GM12878 (cell line): ENCODE measurements around the gene OPCML. TPM values are rescaled to one million over a fixed set of nuclear protein-coding genes. Genes with fewer than 3 reads are reported as not detected.

Experiments
- ATAC-seq: fragments of 200-7000 bp; cut with Tn5 transposase; 3 replicates; pipeline ENCODE4 v1.9.1; 2020; ENCODE audit warnings: mild to moderate bottlenecking, moderate library complexity
- BruUV-seq: library from RNA; stranded (reverse); fragments of 400-500 nt; replicated peaks from 2 replicates; lab custom pipeline; 2021; lab: Mats Ljungman, UMichigan
- CTCF ChIA-PET: fragments of 300-600 bp; sonication (Branson Sonifier 250); formaldehyde crosslinking; extraction: SDS; loops from one replicate; lab custom pipeline; 2021; ENCODE audit warnings: inconsistent platforms; lab: Yijun Ruan, JAX
- POLR2A ChIA-PET: fragments of 350-600 bp; formaldehyde crosslinking; extraction: SDS; loops from one replicate; lab custom pipeline; 2021; ENCODE audit warnings: inconsistent platforms; lab: Charles Lee
- RAD21 ChIA-PET: fragments of 300-600 bp; sonication (Branson Sonifier 250); formaldehyde crosslinking; loops from one replicate; lab custom pipeline; 2023; ENCODE audit warnings: antibody characterized with exemption; ENCODE audit not compliant: unreplicated experiment; lab: Charles Lee
- SMC1A ChIA-PET: fragments of 300-600 bp; sonication (Branson Sonifier 250); formaldehyde crosslinking; loops from one replicate; lab custom pipeline; 2023; ENCODE audit not compliant: unreplicated experiment, uncharacterized antibody; lab: Charles Lee
- DNase-seq: peaks from one replicate; pipeline ENCODE4 v3.0.0-alpha.2; 2011; ENCODE audit warnings: low read depth, low spot score
- FAIRE-seq: peaks from 3 replicates; lab custom pipeline; 2011; peaks lifted over from hg19 to GRCh38; lab: Jason Lieb, UNC
- H2AFZ ChIP-seq: 2 replicates; pipeline ENCODE4 v1.6.0; 2011; ENCODE audit warnings: low read depth, low read length, control low read depth; ENCODE audit not compliant: control insufficient read depth
- H3K27ac ChIP-seq: 2 replicates; pipeline ENCODE4 v1.5.1; 2011; ENCODE audit warnings: control low read depth; ENCODE audit not compliant: control insufficient read depth, insufficient read depth
- H3K27me3 ChIP-seq, 2 experiments: replicated peaks in 1 of 2; 2 replicates each; pipeline versions ENCODE4 v1.6.0 to v1.6.1; 2011; ENCODE audit warnings: low read length in 1 of 2; ENCODE audit not compliant: control insufficient read depth in 2 of 2, insufficient read depth in 2 of 2
- H3K36me3 ChIP-seq, 2 experiments: 2 replicates each; pipeline ENCODE4 v1.5.1; 2011; ENCODE audit warnings: low read length in 1 of 2; ENCODE audit not compliant: control insufficient read depth in 2 of 2, insufficient read depth in 2 of 2
- H3K4me1 ChIP-seq: 2 replicates; pipeline ENCODE4 v1.6.1; 2011; ENCODE audit warnings: mild to moderate bottlenecking, low read length, moderate library complexity, mixed read lengths; ENCODE audit not compliant: control insufficient read depth, insufficient read depth
- H3K4me2 ChIP-seq: 2 replicates; pipeline ENCODE4 v1.6.0; 2011; ENCODE audit warnings: control low read depth; ENCODE audit not compliant: control insufficient read depth, insufficient read depth
- H3K4me3 ChIP-seq: fragments of 200-600 bp; sonication (generic); 2 replicates; pipeline ENCODE4 v1.5.1; 2016
- H3K79me2 ChIP-seq: 2 replicates; pipeline ENCODE4 v1.6.0; 2011; ENCODE audit warnings: low read length; ENCODE audit not compliant: control insufficient read depth, insufficient read depth
- H3K9ac ChIP-seq: 2 replicates; pipeline ENCODE4 v1.8.0; 2011; ENCODE audit warnings: low read length, control low read depth, mixed read lengths; ENCODE audit not compliant: control insufficient read depth, insufficient read depth
- H3K9me3 ChIP-seq: replicated peaks from 3 replicates; pipeline ENCODE4 v1.5.1; 2011; ENCODE audit warnings: mild to moderate bottlenecking, low read length; ENCODE audit not compliant: control insufficient read depth, insufficient read depth
- H4K20me1 ChIP-seq: 2 replicates; pipeline ENCODE4 v1.6.0; 2011; ENCODE audit not compliant: control insufficient read depth, insufficient read depth
- CBFB ChIP-seq: IDR thresholded peaks from 2 replicates; pipeline ENCODE4 v1.6.1; 2016; ENCODE audit warnings: antibody characterized with exemption, low read depth
- CBX5 ChIP-seq: sonication (generic); IDR thresholded peaks from 2 replicates; pipeline ENCODE4 v1.6.1; 2016; ENCODE audit warnings: low read depth, moderate library complexity, mild to moderate bottlenecking, inconsistent platforms
- KDM1A ChIP-seq: fragments of 200-600 bp; sonication (generic); IDR thresholded peaks from 2 replicates; pipeline ENCODE4 v1.6.1; 2016; ENCODE audit warnings: borderline replicate concordance
- MEF2A ChIP-seq: IDR thresholded peaks from 2 replicates; pipeline ENCODE4 v1.6.1; 2011; ENCODE audit warnings: low read depth, mild to moderate bottlenecking, low read length, moderate library complexity; ENCODE audit not compliant: insufficient read depth
- RAD21 ChIP-seq: IDR thresholded peaks from 2 replicates; pipeline ENCODE4 v1.6.1; 2011; ENCODE audit warnings: mild to moderate bottlenecking, low read depth, low read length, moderate library complexity; ENCODE audit not compliant: insufficient read depth
- ZNF274 ChIP-seq: IDR thresholded peaks from one replicate; pipeline ENCODE4 v1.8.0; 2011; ENCODE audit not compliant: insufficient read length, insufficient read depth
- ZNF384 ChIP-seq: IDR thresholded peaks from 2 replicates; pipeline ENCODE4 v1.6.1; 2012; ENCODE audit warnings: low read depth, mild to moderate bottlenecking, low read length, improper control_type of control experiment, borderline replicate concordance
- WGBS: methylation state at CpG from one replicate; pipeline ENCODE4 v1.1.6; 2016; ENCODE audit warnings: low lambda C conversion rate; ENCODE audit not compliant: insufficient replicate concordance, insufficient coverage; ENCODE audit errors: missing lambda C conversion rate; 5-methylcytosine and 5-hydroxymethylcytosine counted together
- in situ Hi-C: fragments of 300-500 bp; cut with MboI; formaldehyde crosslinking; loops from 9 replicates; pipeline ENCODE4 v1.14.3; 2018; ENCODE audit warnings: mixed read lengths
- intact Hi-C: fragments of 100-400 bp; cut with micrococcal nuclease; formaldehyde crosslinking; loops from one replicate; pipeline ENCODE4 v1.14.2; 2022; ENCODE audit not compliant: unreplicated experiment
- polyA plus RNA-seq, 11 experiments: library from polyadenylated mRNA; depleted of rRNA in 4 of 11; unstranded in 6 of 11; stranded (reverse) in 5 of 11; fragments of >200 nt; fragmentation: Nextera tagmentation in 4 of 11; fragmentation: Illumina TruSeq in 1 of 11; extraction: Ambion mirVana in 4 of 11; extraction: Trizol in 1 of 11; gene quantifications; 1 replicate in 1 of 11; 2 replicates in 10 of 11; pipeline versions ENCODE4 v1.2.1 to v1.2.3, GENCODE V29; 2011 to 2016; ENCODE audit warnings: inconsistent platforms in 2 of 11, missing spikeins in 2 of 11, low read depth in 1 of 11
- total RNA-seq, 4 experiments: library from RNA; depleted of rRNA in 3 of 4; stranded (reverse); fragments of >200 nt in 3 of 4; fragmentation: Illumina TruSeq in 1 of 4; extraction: Trizol in 1 of 4; gene quantifications; 2 replicates each; pipeline versions ENCODE4 v1.2.1 to v1.2.3, GENCODE V29; 2013 to 2021
- TF ChIP-seq, protein P1 (sequence below): fragments of 450-650 bp; IDR thresholded peaks from 2 replicates; pipeline ENCODE4 v1.6.1; 2016; ENCODE audit warnings: mild to moderate bottlenecking
- TF ChIP-seq, protein P2 (sequence below): IDR thresholded peaks from 2 replicates; pipeline ENCODE4 v1.6.1; 2012; ENCODE audit warnings: improper control_type of control experiment, low read depth, low read length; ENCODE audit not compliant: insufficient replicate concordance
- TF ChIP-seq, protein P3 (sequence below): fragments of 450-650 bp; IDR thresholded peaks from 2 replicates; pipeline ENCODE4 v1.6.1; 2017; ENCODE audit warnings: mild to moderate bottlenecking

Gene OPCML
- total and polyA plus RNA-seq, 10 of the 15 experiments (the other 5 are each of a cell fraction or from before 2014, with no cell fraction given): 0.84 TPM; not detected in 9

DNA sequence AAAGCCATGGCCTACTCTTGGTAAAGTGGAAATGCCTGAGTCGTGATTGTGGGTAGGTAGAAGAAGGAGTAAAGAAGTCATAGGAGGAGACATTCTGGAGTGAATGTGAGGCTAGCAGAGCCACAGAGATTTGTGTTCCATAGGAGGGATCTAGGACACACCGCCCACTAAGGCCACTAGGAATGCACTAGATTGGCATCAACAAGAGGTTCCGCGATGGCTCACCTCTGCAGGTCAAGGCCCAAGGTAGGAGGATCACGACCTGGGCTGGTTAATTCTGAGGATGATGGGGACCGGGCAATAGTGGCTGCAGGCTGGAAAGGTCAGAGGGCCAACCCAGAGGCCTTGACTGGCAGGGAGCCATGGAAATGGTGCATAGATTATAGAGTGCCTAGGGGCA, 48.8 kb upstream of the OPCML start (continued):
- TF ChIP-seq, protein P1, sequence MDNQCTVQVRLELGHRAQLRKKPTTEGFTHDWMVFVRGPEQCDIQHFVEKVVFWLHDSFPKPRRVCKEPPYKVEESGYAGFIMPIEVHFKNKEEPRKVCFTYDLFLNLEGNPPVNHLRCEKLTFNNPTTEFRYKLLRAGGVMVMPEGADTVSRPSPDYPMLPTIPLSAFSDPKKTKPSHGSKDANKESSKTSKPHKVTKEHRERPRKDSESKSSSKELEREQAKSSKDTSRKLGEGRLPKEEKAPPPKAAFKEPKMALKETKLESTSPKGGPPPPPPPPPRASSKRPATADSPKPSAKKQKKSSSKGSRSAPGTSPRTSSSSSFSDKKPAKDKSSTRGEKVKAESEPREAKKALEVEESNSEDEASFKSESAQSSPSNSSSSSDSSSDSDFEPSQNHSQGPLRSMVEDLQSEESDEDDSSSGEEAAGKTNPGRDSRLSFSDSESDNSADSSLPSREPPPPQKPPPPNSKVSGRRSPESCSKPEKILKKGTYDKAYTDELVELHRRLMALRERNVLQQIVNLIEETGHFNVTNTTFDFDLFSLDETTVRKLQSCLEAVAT: no peak

DNA sequence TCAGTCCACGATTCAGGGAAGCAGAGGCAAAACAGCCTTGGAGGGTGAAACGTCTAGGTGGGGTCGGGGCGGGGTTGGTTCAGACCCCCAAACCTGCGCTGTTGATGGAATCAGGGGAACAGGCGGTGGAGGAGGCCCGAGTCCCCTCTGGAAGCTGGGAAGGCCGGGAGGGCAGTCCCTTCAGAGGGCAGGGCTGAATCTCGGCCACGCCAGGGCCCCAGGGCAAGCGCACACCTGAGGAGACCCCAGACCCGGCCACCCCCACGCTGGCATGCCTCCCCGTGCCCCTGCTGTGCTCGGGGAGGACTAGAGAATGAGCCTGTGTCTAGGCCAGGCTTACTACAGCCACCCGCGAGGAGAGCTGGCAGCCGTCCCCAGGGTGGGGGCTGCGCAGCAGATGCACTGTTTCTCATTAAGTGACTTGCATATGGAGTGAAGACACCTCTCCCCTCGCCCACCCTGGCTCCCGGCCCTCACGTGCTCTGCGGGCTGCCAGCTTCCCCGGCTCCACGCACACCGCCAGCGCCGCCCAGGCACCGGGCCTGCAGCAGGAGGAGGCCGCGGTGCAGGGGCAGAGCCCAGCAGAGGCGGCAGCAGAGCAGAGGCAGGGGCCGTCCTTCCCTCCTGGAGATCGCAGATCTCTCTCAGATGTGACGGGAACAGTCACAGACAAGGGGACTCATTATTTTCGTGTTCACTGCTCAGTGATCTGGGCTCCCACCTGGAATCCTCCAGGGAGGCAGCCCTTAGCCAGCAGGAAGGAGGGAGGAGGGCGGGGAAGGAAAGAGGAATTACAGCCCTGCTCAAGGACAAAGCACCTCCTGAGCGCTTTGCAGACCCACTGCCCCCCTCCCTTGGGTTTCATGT, 47.1 kb upstream of the OPCML start:
- ChIA-PET CTCF (no interaction called here), RAD21 (no interaction called here), POLR2A (no interaction called here), SMC1A (no interaction called here)
- DNase-seq (no peak), ATAC-seq (no peak), FAIRE-seq (no peak)
- Histone ChIP-seq H3K9me3 (no peaks in the 10 kb centered on the region), H3K79me2 (no peaks in the 10 kb centered on the region), H3K4me3 (no peak overlapping the region), H4K20me1 (no peaks in the 10 kb centered on the region), H3K9ac (no peak overlapping the region), H3K4me1 (no peaks in the 10 kb centered on the region), H3K4me2 (no peak overlapping the region), H3K27me3 (no peaks in the 10 kb centered on the region), H3K27ac (no peak overlapping the region), H3K36me3 (no peaks in the 10 kb centered on the region), H2AFZ (no peak overlapping the region)
- BruUV-seq: no TSS peak
- 44% methylated on average over 34 of the region's 38 CpGs for WGBS
- intact Hi-C loops (no loop called here), in situ Hi-C loops (no loop called here)
- TF ChIP-seq, protein P1: no peak
- TF ChIP-seq CBX5 (no peak), RAD21 (no peak), ZNF384 (no peak), ZNF274 (no peak), KDM1A (no peak), MEF2A (no peak), CBFB (no peak)
- TF ChIP-seq, protein P2, sequence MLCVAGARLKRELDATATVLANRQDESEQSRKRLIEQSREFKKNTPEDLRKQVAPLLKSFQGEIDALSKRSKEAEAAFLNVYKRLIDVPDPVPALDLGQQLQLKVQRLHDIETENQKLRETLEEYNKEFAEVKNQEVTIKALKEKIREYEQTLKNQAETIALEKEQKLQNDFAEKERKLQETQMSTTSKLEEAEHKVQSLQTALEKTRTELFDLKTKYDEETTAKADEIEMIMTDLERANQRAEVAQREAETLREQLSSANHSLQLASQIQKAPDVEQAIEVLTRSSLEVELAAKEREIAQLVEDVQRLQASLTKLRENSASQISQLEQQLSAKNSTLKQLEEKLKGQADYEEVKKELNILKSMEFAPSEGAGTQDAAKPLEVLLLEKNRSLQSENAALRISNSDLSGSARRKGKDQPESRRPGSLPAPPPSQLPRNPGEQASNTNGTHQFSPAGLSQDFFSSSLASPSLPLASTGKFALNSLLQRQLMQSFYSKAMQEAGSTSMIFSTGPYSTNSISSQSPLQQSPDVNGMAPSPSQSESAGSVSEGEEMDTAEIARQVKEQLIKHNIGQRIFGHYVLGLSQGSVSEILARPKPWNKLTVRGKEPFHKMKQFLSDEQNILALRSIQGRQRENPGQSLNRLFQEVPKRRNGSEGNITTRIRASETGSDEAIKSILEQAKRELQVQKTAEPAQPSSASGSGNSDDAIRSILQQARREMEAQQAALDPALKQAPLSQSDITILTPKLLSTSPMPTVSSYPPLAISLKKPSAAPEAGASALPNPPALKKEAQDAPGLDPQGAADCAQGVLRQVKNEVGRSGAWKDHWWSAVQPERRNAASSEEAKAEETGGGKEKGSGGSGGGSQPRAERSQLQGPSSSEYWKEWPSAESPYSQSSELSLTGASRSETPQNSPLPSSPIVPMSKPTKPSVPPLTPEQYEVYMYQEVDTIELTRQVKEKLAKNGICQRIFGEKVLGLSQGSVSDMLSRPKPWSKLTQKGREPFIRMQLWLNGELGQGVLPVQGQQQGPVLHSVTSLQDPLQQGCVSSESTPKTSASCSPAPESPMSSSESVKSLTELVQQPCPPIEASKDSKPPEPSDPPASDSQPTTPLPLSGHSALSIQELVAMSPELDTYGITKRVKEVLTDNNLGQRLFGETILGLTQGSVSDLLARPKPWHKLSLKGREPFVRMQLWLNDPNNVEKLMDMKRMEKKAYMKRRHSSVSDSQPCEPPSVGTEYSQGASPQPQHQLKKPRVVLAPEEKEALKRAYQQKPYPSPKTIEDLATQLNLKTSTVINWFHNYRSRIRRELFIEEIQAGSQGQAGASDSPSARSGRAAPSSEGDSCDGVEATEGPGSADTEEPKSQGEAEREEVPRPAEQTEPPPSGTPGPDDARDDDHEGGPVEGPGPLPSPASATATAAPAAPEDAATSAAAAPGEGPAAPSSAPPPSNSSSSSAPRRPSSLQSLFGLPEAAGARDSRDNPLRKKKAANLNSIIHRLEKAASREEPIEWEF: no peak
- TF ChIP-seq, protein P3, sequence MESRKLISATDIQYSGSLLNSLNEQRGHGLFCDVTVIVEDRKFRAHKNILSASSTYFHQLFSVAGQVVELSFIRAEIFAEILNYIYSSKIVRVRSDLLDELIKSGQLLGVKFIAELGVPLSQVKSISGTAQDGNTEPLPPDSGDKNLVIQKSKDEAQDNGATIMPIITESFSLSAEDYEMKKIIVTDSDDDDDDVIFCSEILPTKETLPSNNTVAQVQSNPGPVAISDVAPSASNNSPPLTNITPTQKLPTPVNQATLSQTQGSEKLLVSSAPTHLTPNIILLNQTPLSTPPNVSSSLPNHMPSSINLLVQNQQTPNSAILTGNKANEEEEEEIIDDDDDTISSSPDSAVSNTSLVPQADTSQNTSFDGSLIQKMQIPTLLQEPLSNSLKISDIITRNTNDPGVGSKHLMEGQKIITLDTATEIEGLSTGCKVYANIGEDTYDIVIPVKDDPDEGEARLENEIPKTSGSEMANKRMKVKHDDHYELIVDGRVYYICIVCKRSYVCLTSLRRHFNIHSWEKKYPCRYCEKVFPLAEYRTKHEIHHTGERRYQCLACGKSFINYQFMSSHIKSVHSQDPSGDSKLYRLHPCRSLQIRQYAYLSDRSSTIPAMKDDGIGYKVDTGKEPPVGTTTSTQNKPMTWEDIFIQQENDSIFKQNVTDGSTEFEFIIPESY: no peak
